ENCODE measurements around the gene YWHAE. TPM values are rescaled to one million over a fixed set of nuclear protein-coding genes. Genes with fewer than 3 reads are reported as not detected.

Gene YWHAE
- total and polyA plus RNA-seq, 2 of the 4 experiments (the other 2 are of a cell fraction), result 358 to 774 TPM

GRCh38 chr17:1398028-1398427 lies 2.0 kb downstream of the YWHAE start:
- Histone ChIP-seq H3K27ac (ENCODE audit: insufficient read depth, low read length) (no peak overlapping the region), H3K27me3 (ENCODE audit: control insufficient read depth, insufficient read depth, low read length) (no peaks in the 10 kb centered on the region), H3K23ac (ENCODE audit: low read depth, low read length) (no peak overlapping the region; the same call in 1 of the 2 replicates), H3K4me1 (ENCODE audit: control insufficient read depth, insufficient read depth, low read length) (no peaks in the 10 kb centered on the region; the same call in none of the 2 replicates), H2BK5ac (ENCODE audit: low read depth, low read length, poor library complexity, severe bottlenecking) (peak overlapping the region; percentile 98), H3K36me3 (ENCODE audit: control insufficient read depth, insufficient read depth, low read length) (peaks cover 4% of the 10 kb centered on the region), H3K9me1 (ENCODE audit: insufficient read depth, low read length) (no peaks in the 10 kb centered on the region), H3K9ac (ENCODE audit: low read depth, low read length) (peak overlapping the region; percentile 95; the same call in 1 of the 2 replicates), H2AK5ac (ENCODE audit: low read depth, low read length) (no peak overlapping the region), H2BK15ac (ENCODE audit: low read depth, low read length) (no peak overlapping the region), H4K8ac (ENCODE audit: low read depth in 2 of 2, low read length in 2 of 2) (no peak overlapping the region), H4K5ac (ENCODE audit: low read depth, low read length) (no peak overlapping the region), H4K91ac (ENCODE audit: insufficient read depth, low read depth, low read length) (no peak overlapping the region), H3K56ac (ENCODE audit: extremely low read depth, insufficient read depth, low read length) (no peak overlapping the region), H3K79me1 (ENCODE audit: low read depth in 1 of 2, low read length in 2 of 2) (peaks cover 0 to 21% of the 10 kb centered on the region in 2 experiments; a peak in 1 of 4 replicates), H2AFZ (replicated peaks; ENCODE audit: low read length, poor library complexity) (no peak overlapping the region), H3K9me3 (ENCODE audit: control insufficient read depth, insufficient read depth, low read length) (no peaks in the 10 kb centered on the region), H3K4ac (ENCODE audit: low read depth, low read length) (no peak overlapping the region), H3K14ac (replicated peaks; ENCODE audit: low read depth, low read length) (0 out of 2 replicates have a peak overlapping the region, but pooled peaks have one; percentile 100), H4K20me1 (ENCODE audit: insufficient read depth, low read length) (peaks cover 70% of the 10 kb centered on the region), H3K4me2 (ENCODE audit: low read depth, low read length) (peak overlapping the region; percentile 100), H2BK120ac (ENCODE audit: low read depth, low read length) (no peak overlapping the region), H3K18ac (ENCODE audit: low read depth, low read length) (no peak overlapping the region), H3K4me3 (ENCODE audit: insufficient read depth, low read depth, low read length) (peak overlapping the region; percentile 79), H2BK20ac (ENCODE audit: low read depth, low read length) (no peak overlapping the region), H2AK9ac (replicated peaks; ENCODE audit: low read depth, low read length, poor library complexity) (no peak overlapping the region)
- ATAC-seq (ENCODE audit: low read depth), result no peak
- in situ Hi-C loops (cut with MboI; ENCODE audit: low sequenced_read_pairs) (no loop called here), intact Hi-C loops (cut with micrococcal nuclease) (loop anchor here (2.0 to 5.0 kb wide), 3 partner anchors 33 to 59 kb away; partner anchors contain the start of gene CRK), dilution Hi-C loops (cut with HindIII; ENCODE audit: low sequenced_read_pairs, unreplicated experiment) (no loop called here)
- DNase-seq, result peak; percentile 54
- no TSS peak for BruUV-seq (replicated peaks)
- WGBS, 2 experiments (ENCODE audit: extremely low coverage in 2 of 2, insufficient read length in 1 of 2), result no CpG with 5 or more reads among the region's 2 CpGs
- TF ChIP-seq MAFK (IDR thresholded peaks at IDR 0.05; ENCODE audit: low read depth, low read length) (no peak), RFX5 (IDR thresholded peaks at IDR 0.05; ENCODE audit: low read depth, low read length) (no peak), NFE2L2 (IDR thresholded peaks at IDR 0.05; ENCODE audit: low read depth, low read length) (no peak), BHLHE40 (IDR thresholded peaks at IDR 0.05; ENCODE audit: low read depth, low read length) (no peak), SMC3 (IDR thresholded peaks at IDR 0.05; ENCODE audit: low read depth, low read length) (no peak), ELK1 (IDR thresholded peaks at IDR 0.05; ENCODE audit: borderline replicate concordance, low read depth, low read length) (no peak), CHD1 (IDR thresholded peaks at IDR 0.05; ENCODE audit: low read depth, low read length) (no peak), MXI1 (IDR thresholded peaks at IDR 0.05; ENCODE audit: borderline replicate concordance, low read depth, low read length) (no peak), RAD21 (IDR thresholded peaks at IDR 0.05; ENCODE audit: low read length) (no peak), USF2 (IDR thresholded peaks at IDR 0.05; ENCODE audit: low read depth, low read length) (no peak)
- CTCF ChIA-PET, result no interaction called here
- POLR2A ChIA-PET (ENCODE audit: unreplicated experiment), result no interaction called here
